Cardiac fibroblast (primary cell): ENCODE results near the gene WASF3.

Source experiments
- DNase-seq, 2 donors: peaks; one replicate each; pipeline versions ENCODE4 v3.0.0 to v3.0.0-alpha.2; 2010; ENCODE audit warnings: low read depth in 2 of 2
- H3K4me3 ChIP-seq, 2 donors: replicated peaks in 1 of 2; 1 replicate in 1 of 2; 2 replicates in 1 of 2; pipeline ENCODE4 v1.5.1; 2011; ENCODE audit warnings: low read depth in 2 of 2, low read length in 2 of 2, mild to moderate bottlenecking in 2 of 2, moderate library complexity in 1 of 2
- TF ChIP-seq, protein P1 (sequence below): IDR thresholded peaks from one replicate; pipeline ENCODE4 v1.5.1; 2011; ENCODE audit warnings: low read depth, mild to moderate bottlenecking, low read length, inconsistent platforms

Gene WASF3

DNA sequence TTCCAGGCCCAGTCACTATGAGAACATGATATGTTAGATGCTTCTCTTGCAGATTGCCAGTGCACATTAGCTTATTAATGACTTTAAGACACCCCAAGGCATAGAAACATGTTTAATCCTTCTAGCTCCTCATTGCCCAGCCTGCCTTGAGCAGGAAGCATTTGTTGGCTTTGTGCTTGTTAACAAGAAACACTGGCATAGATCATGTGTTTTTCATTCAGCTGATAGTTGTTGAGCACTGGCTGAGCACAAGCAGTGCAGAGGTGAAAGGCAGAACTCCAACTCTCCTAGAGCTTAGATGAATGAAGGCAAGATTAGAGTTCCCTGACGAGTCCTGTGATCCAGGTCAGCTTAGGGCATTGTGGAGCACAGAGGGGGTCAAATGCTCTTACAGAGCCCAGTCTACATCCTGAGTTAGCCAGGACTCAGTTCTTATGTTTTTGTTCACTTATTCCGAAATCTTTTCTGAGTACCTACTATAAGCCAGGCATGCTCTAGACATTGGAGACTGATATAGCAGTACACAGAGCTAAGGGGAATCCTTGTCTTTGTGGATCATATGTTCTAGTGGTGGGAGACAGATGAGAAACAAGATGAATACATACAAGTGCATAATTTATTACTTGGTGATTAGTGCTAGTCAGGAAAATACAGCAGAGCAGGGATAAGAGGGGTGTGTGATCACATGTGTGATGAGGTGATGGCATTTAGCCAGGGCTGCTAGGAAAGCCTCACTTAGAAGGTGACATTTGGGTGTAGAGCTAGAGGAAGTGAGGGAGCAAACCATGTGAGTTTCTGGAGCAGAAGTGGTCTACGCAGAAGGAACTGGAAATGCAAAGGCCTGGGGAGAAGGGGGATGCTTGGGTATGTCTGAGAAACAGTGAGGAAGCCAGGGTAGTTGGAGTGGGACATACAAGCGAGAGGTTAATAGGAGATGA lies 101.2 kb downstream of the WASF3 start:
- H3K4me3 ChIP-seq = no peak overlapping the region
- TF ChIP-seq, protein P1, sequence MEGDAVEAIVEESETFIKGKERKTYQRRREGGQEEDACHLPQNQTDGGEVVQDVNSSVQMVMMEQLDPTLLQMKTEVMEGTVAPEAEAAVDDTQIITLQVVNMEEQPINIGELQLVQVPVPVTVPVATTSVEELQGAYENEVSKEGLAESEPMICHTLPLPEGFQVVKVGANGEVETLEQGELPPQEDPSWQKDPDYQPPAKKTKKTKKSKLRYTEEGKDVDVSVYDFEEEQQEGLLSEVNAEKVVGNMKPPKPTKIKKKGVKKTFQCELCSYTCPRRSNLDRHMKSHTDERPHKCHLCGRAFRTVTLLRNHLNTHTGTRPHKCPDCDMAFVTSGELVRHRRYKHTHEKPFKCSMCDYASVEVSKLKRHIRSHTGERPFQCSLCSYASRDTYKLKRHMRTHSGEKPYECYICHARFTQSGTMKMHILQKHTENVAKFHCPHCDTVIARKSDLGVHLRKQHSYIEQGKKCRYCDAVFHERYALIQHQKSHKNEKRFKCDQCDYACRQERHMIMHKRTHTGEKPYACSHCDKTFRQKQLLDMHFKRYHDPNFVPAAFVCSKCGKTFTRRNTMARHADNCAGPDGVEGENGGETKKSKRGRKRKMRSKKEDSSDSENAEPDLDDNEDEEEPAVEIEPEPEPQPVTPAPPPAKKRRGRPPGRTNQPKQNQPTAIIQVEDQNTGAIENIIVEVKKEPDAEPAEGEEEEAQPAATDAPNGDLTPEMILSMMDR = no peak
- no peak for DNase-seq

GRCh38 chr13:26660185-26660584 lies 102.7 kb downstream of the WASF3 start:
- DNase-seq = no peak
- TF ChIP-seq, protein P1 = no peak
- H3K4me3 ChIP-seq = no peak overlapping the region

GRCh38 chr13:26660766-26661165 lies 103.3 kb downstream of the WASF3 start:
- TF ChIP-seq, protein P1 = no peak
- DNase-seq = no peak
- H3K4me3 ChIP-seq = no peak overlapping the region

GRCh38 chr13:26663791-26664190 lies 106.3 kb downstream of the WASF3 start:
- no peak for DNase-seq
- no peak overlapping the region for H3K4me3 ChIP-seq
- TF ChIP-seq, protein P1 = no peak

GRCh38 chr13:26664286-26664685 lies 106.8 kb downstream of the WASF3 start:
- no peak for DNase-seq
- TF ChIP-seq, protein P1 = no peak
- no peak overlapping the region for H3K4me3 ChIP-seq

GRCh38 chr13:26664876-26665275 lies 107.4 kb downstream of the WASF3 start:
- DNase-seq = no peak
- no peak overlapping the region for H3K4me3 ChIP-seq
- TF ChIP-seq, protein P1 = no peak
